Activated naive CD8-positive, alpha-beta T cell treated with anti-CD3 and anti-CD28 coated beads, Interleukin-2, amount 10 ng/mL, durations not matched to agents 7 days and 5 days (primary cell): ENCODE results near the gene CASD1. TPM values are rescaled to one million over a fixed set of nuclear protein-coding genes. Genes with fewer than 3 reads are reported as not detected.

Experiments
- ATAC-seq: fragments of 150-1000 bp; cut with Tn5 transposase; one replicate; pipeline ENCODE4 v1.10.0; 2021; ENCODE audit warnings: low read depth, moderate library complexity
- POLR2A ChIA-PET: fragments of 350-600 bp; sonication (Branson Sonifier 250); formaldehyde crosslinking; loops from one replicate; lab custom pipeline; 2021; ENCODE audit warnings: antibody characterized with exemption; lab: Charles Lee
- DNase-seq: peaks from one replicate; pipeline ENCODE4 v3.0.0; 2021
- H3K27ac Mint-ChIP-seq: one replicate; pipeline ENCODE4 v1.8.0; 2022; ENCODE audit warnings: mild to moderate bottlenecking, mixed read lengths
- H3K27me3 Mint-ChIP-seq: one replicate; pipeline ENCODE4 v1.8.0; 2022; ENCODE audit warnings: mild to moderate bottlenecking, moderate library complexity, mixed read lengths
- H3K36me3 Mint-ChIP-seq: one replicate; pipeline ENCODE4 v1.8.0; 2021; ENCODE audit warnings: mild to moderate bottlenecking, mixed read lengths
- H3K4me1 Mint-ChIP-seq: one replicate; pipeline ENCODE4 v1.8.0; 2021; ENCODE audit warnings: mixed read lengths
- H3K4me3 Mint-ChIP-seq: one replicate; pipeline ENCODE4 v1.8.0; 2022; ENCODE audit warnings: mild to moderate bottlenecking, moderate library complexity, mixed read lengths
- H3K9me3 Mint-ChIP-seq: one replicate; pipeline ENCODE4 v1.8.0; 2021; ENCODE audit warnings: mixed read lengths
- total RNA-seq, 2 experiments: library from RNA; stranded (reverse); gene quantifications; one replicate each; pipeline ENCODE4 v1.2.3, GENCODE V29; 2021

CASD1 gene
- total RNA-seq, 2 experiments from 2014 or later = 17.5 to 17.8 TPM

GRCh38 chr7:94576316-94576715 lies 66.7 kb downstream of the CASD1 start:
- Mint-ChIP-seq H3K27me3 (no peaks in the 10 kb centered on the region), H3K4me1 (no peaks in the 10 kb centered on the region), H3K36me3 (peaks cover 37% of the 10 kb centered on the region), H3K4me3 (no peak overlapping the region), H3K27ac (no peak overlapping the region), H3K9me3 (peaks cover 13% of the 10 kb centered on the region)
- ATAC-seq (no peak), DNase-seq (no peak)
- POLR2A ChIA-PET = no interaction called here

DNA sequence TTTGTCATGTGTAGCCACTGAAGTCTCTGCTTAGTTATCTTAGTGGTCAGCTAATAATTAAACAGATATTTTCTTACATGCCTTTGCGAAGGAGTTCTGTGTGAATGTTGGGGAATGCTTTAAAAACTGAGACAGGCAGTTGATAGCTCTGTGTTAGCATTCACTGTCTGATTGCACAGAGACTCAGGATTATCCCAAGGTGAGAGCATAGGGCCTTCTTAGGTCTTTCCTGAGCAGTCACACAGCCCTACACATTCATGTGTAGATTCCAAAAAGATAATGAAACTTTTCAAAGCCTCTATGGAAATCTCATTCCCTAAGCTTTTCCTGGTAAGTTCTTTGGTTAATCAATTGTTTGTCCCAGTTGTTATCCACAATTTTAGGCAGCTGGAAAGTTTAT lies 67.7 kb downstream of the CASD1 start:
- DNase-seq (no peak), ATAC-seq (no peak)
- peaks cover 13% of the 10 kb centered on the region for H3K9me3 Mint-ChIP-seq
- POLR2A ChIA-PET = no interaction called here
- no peak overlapping the region for H3K27ac Mint-ChIP-seq
- H3K4me3 Mint-ChIP-seq = no peak overlapping the region
- H3K27me3 Mint-ChIP-seq = no peaks in the 10 kb centered on the region
- H3K36me3 Mint-ChIP-seq = peaks cover 35% of the 10 kb centered on the region
- H3K4me1 Mint-ChIP-seq = no peaks in the 10 kb centered on the region

DNA sequence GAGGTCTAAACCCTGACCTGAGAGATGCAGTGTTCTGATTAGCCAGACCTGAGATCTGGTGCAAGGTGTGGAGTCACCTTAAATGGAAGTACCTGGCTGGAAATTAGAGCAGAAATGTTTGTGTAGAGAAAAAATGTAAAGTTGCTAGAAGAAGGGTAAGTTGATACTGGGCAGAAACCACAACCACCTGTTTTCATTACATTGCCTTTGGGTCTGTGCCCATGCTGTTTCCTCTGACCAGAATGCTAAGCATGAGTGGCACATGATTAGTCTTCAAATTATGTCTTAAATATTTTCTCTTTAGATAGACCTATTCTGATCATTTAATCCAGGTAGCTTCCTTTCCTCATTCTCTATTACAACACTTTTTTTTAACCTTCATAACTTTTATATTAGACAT lies 69.0 kb downstream of the CASD1 start:
- Mint-ChIP-seq H3K9me3 (peaks cover 13% of the 10 kb centered on the region), H3K27ac (no peak overlapping the region), H3K27me3 (no peaks in the 10 kb centered on the region), H3K4me1 (no peaks in the 10 kb centered on the region), H3K4me3 (no peak overlapping the region), H3K36me3 (peaks cover 31% of the 10 kb centered on the region)
- no peak for ATAC-seq
- no peak for DNase-seq
- POLR2A ChIA-PET = no interaction called here

- no peak overlapping the region for H3K27ac Mint-ChIP-seq
- H3K27me3 Mint-ChIP-seq = no peaks in the 10 kb centered on the region
- no peaks in the 10 kb centered on the region for H3K4me1 Mint-ChIP-seq
- H3K36me3 Mint-ChIP-seq = peaks cover 29% of the 10 kb centered on the region
- DNase-seq = no peak
- no peak for ATAC-seq
- H3K9me3 Mint-ChIP-seq = peaks cover 10% of the 10 kb centered on the region
- no peak overlapping the region for H3K4me3 Mint-ChIP-seq
- POLR2A ChIA-PET = no interaction called here
Measured at GRCh38 chr7:94579470-94579869, 69.9 kb downstream of the CASD1 start.

DNA sequence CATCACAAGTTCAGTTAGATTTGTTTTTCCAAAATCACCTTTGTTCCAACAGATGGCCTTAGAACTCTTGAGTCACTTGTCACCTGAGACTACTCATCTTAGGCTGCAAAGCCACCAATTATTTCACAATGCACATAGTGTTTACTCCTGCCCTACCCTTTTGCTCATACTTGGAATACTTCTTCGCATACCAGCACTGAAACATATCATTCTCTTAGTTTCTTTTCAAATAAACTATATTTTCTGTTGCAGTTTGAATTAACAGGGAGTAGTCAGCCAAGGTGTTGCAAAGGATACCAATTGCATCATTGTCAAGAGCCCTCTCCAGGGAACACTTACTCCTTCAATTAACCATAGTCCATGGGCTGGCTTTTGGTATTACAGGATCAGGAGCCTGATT lies 71.0 kb downstream of the CASD1 start:
- H3K9me3 Mint-ChIP-seq = peaks cover 5% of the 10 kb centered on the region
- DNase-seq (no peak), ATAC-seq (no peak)
- H3K4me1 Mint-ChIP-seq = no peaks in the 10 kb centered on the region
- peaks cover 22% of the 10 kb centered on the region for H3K36me3 Mint-ChIP-seq
- H3K4me3 Mint-ChIP-seq = no peak overlapping the region
- POLR2A ChIA-PET = no interaction called here
- no peak overlapping the region for H3K27ac Mint-ChIP-seq
- H3K27me3 Mint-ChIP-seq = no peaks in the 10 kb centered on the region

GRCh38 chr7:94584113-94584512 lies 74.5 kb downstream of the CASD1 start:
- no peaks in the 10 kb centered on the region for H3K9me3 Mint-ChIP-seq
- no peak overlapping the region for H3K4me3 Mint-ChIP-seq
- no peak overlapping the region for H3K27ac Mint-ChIP-seq
- DNase-seq = no peak
- POLR2A ChIA-PET = no interaction called here
- ATAC-seq = no peak
- H3K36me3 Mint-ChIP-seq = peaks cover 8% of the 10 kb centered on the region
- no peaks in the 10 kb centered on the region for H3K27me3 Mint-ChIP-seq
- no peaks in the 10 kb centered on the region for H3K4me1 Mint-ChIP-seq

DNA sequence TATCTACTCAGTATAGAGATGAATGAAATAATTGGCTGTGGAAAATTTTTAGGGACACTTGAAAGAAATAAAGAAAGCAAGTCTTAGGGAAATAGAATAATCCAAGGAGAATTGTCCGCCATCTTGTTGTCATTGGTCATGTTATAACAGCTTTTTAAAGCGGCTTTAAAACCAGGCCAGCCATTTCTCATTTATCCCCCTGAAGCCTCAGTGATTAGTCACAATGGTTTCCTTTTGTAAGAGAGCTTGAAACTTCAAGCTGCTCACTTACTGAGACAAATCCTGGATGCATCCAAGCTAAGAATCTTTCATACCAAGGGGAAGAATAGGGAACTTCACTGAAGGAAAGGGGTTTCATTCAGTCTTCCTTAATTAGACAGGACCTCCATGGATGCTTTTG lies 78.5 kb downstream of the CASD1 start:
- H3K27me3 Mint-ChIP-seq = peaks cover 2% of the 10 kb centered on the region
- POLR2A ChIA-PET = no interaction called here
- H3K9me3 Mint-ChIP-seq = no peaks in the 10 kb centered on the region
- DNase-seq (no peak), ATAC-seq (no peak)
- H3K36me3 Mint-ChIP-seq = no peaks in the 10 kb centered on the region
- H3K4me3 Mint-ChIP-seq = no peak overlapping the region
- H3K27ac Mint-ChIP-seq = no peak overlapping the region
- no peaks in the 10 kb centered on the region for H3K4me1 Mint-ChIP-seq

DNA sequence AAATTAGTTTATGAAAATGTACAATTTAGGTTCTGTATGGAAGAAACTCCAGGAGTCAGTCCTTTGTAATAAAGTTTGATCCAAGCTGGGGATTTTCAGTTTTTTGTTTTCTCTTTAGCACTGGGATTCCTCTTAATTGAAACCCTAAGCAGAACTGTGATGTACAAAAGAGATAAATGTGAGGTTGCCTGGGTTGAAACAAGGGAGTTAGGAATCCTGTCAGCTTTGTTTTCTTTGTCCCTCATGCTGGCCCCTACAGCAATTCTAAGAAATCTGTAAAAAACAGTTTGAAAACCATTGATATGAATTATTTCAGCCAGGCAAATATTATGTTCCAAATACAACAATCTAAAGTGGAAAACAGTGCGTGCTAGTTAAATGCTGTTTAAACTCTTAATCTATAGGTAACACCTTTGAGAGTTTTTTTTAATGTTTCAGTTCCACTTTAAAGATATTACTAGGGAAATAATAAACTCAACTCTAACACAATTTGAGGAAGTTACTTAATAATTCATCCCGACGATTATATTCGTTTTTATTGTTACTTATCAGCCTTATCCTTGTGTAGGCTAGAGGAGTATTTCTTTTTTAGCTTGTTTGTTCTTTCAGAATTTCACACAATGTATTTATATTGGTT lies 81.0 kb downstream of the CASD1 start:
- H3K4me3 Mint-ChIP-seq = no peak overlapping the region

DNA sequence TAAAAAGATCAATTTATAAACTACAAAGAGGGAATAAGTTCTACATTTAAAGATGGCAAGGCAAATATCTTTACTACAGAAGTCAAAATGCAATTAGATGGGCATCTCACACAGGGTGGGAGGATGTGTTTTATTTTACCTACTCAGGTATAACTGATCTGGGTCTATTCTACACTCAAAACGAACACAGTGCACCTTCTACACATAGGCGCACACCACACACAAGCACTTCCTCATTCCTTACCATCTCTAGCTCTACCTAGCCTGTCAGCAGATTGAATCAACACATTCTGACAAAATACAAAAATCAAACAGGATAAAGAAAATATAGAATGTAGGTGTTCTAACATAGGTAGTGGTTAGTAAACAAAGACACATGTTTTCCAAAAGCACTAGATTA lies 81.6 kb downstream of the CASD1 start:
- Mint-ChIP-seq H3K9me3 (no peaks in the 10 kb centered on the region), H3K4me1 (no peaks in the 10 kb centered on the region), H3K27me3 (peaks cover 2% of the 10 kb centered on the region), H3K27ac (no peak overlapping the region), H3K36me3 (no peaks in the 10 kb centered on the region), H3K4me3 (no peak overlapping the region)
- DNase-seq (no peak), ATAC-seq (no peak)
- POLR2A ChIA-PET = no interaction called here

More for the DNA sequence above, 81.0 kb downstream of the CASD1 start:
- no peak overlapping the region for H3K27ac Mint-ChIP-seq
- peaks cover 2% of the 10 kb centered on the region for H3K27me3 Mint-ChIP-seq
- no peaks in the 10 kb centered on the region for H3K9me3 Mint-ChIP-seq
- DNase-seq (no peak), ATAC-seq (no peak)
- H3K4me1 Mint-ChIP-seq = no peaks in the 10 kb centered on the region
- no peaks in the 10 kb centered on the region for H3K36me3 Mint-ChIP-seq
- POLR2A ChIA-PET = no interaction called here

DNA sequence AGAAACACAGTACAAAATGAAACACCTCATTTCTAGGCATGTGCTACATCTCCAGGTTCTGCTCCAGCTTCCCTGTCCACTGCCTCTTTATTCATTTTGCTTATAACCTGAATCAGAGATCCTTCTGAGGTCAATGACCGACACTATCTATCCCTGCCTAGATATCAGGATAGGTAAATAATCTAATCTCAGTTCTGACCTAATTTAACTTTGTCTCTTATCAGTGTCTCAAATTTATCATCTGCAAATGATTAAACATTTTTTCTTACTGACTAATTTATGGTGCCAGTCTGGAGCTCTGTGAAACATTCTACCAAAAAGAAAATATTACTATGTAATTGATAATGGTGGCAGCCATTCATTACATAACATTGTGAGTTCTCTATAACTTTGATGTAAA lies 85.3 kb downstream of the CASD1 start:
- POLR2A ChIA-PET = no interaction called here

GRCh38 chr7:94595717-94596116 lies 86.1 kb downstream of the CASD1 start:
- Mint-ChIP-seq H3K27me3 (peaks cover 2% of the 10 kb centered on the region), H3K4me1 (no peaks in the 10 kb centered on the region), H3K4me3 (no peak overlapping the region), H3K27ac (no peak overlapping the region), H3K36me3 (no peaks in the 10 kb centered on the region), H3K9me3 (no peaks in the 10 kb centered on the region)
- DNase-seq (no peak), ATAC-seq (no peak)
- POLR2A ChIA-PET = no interaction called here

More for the DNA sequence above, 85.3 kb downstream of the CASD1 start:
- Mint-ChIP-seq H3K36me3 (no peaks in the 10 kb centered on the region), H3K4me3 (no peak overlapping the region), H3K9me3 (no peaks in the 10 kb centered on the region), H3K4me1 (no peaks in the 10 kb centered on the region), H3K27me3 (peaks cover 2% of the 10 kb centered on the region), H3K27ac (no peak overlapping the region)
- DNase-seq (no peak), ATAC-seq (no peak)

- POLR2A ChIA-PET = no interaction called here
- ATAC-seq (no peak), DNase-seq (no peak)
- Mint-ChIP-seq H3K27me3 (no peaks in the 10 kb centered on the region), H3K4me3 (no peak overlapping the region), H3K9me3 (no peaks in the 10 kb centered on the region), H3K36me3 (no peaks in the 10 kb centered on the region), H3K27ac (no peak overlapping the region), H3K4me1 (no peaks in the 10 kb centered on the region)
Measured at GRCh38 chr7:94600267-94600666, 90.7 kb downstream of the CASD1 start.

- Mint-ChIP-seq H3K4me1 (no peaks in the 10 kb centered on the region), H3K4me3 (no peak overlapping the region), H3K36me3 (no peaks in the 10 kb centered on the region), H3K27ac (no peak overlapping the region), H3K9me3 (peaks cover 3% of the 10 kb centered on the region), H3K27me3 (peaks cover 3% of the 10 kb centered on the region)
- POLR2A ChIA-PET = no interaction called here
- DNase-seq = no peak
- ATAC-seq = no peak
Measured at GRCh38 chr7:94602181-94602580, 92.6 kb downstream of the CASD1 start.

DNA sequence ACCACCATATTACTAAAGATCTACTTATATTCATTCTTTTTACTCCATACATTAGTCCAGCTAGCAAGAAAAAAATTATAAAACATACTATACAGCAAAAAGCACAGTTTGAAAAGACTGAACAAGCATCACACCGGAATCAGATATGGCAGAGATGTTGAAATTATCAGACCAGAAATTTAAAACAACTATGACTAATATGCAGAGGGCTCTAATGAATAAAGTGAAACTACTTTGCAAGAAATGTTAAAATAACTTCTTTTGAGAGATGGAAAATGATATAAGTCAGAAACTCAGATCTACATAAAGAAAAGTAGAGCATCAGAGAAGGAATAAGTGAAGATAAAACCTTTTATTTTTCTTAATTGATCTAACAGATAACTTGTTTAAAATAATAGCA lies 95.4 kb downstream of the CASD1 start:
- ATAC-seq (no peak), DNase-seq (no peak)
- H3K4me1 Mint-ChIP-seq = no peaks in the 10 kb centered on the region
- H3K27me3 Mint-ChIP-seq = peaks cover 7% of the 10 kb centered on the region
- peaks cover 3% of the 10 kb centered on the region for H3K9me3 Mint-ChIP-seq
- no peak overlapping the region for H3K4me3 Mint-ChIP-seq
- POLR2A ChIA-PET = no interaction called here
- H3K36me3 Mint-ChIP-seq = no peaks in the 10 kb centered on the region
- H3K27ac Mint-ChIP-seq = no peak overlapping the region
